Measurements from ENCODE around the gene PIP5K1B.

Gene PIP5K1B

GRCh38 chr9:68822596-68823165 lies 117.6 kb downstream of the PIP5K1B start:
- Histone ChIP-seq H3K36me3 (ENCODE audit: control insufficient read depth, low read length) (no peaks in the 10 kb centered on the region), H3K9me3 (ENCODE audit: control insufficient read depth, insufficient read depth, low read length) (no peaks in the 10 kb centered on the region), H3K79me2 (ENCODE audit: control insufficient read depth, low read length) (no peaks in the 10 kb centered on the region), H3K4me3 (ENCODE audit: low read length) (no peak overlapping the region), H3F3A (ENCODE audit: control insufficient read depth, insufficient read depth) (no peaks in the 10 kb centered on the region), H3K27ac (ENCODE audit: low read depth, low read length) (no peak overlapping the region), H3K27me3 (ENCODE audit: control insufficient read depth, low read length) (peaks cover 2% of the 10 kb centered on the region; the same call in 1 of the 2 replicates), H3K4me1 (ENCODE audit: control insufficient read depth, low read length) (no peaks in the 10 kb centered on the region), H4K20me1 (ENCODE audit: control insufficient read depth, insufficient read depth, low read depth, low read length) (no peaks in the 10 kb centered on the region), H3K9me2 (replicated peaks; ENCODE audit: control insufficient read depth, low read length) (no peaks in the 10 kb centered on the region), H3K4me2 (ENCODE audit: low read length) (no peak overlapping the region)
- no peak for TF ChIP-seq EZH2phosphoT487 (IDR thresholded peaks at IDR 0.05; ENCODE audit: borderline replicate concordance, low read length)
- no peak for TF ChIP-seq CTCF (IDR thresholded peaks at IDR 0.05; ENCODE audit: low read depth, low read length, poor library complexity, severe bottlenecking)

DNA sequence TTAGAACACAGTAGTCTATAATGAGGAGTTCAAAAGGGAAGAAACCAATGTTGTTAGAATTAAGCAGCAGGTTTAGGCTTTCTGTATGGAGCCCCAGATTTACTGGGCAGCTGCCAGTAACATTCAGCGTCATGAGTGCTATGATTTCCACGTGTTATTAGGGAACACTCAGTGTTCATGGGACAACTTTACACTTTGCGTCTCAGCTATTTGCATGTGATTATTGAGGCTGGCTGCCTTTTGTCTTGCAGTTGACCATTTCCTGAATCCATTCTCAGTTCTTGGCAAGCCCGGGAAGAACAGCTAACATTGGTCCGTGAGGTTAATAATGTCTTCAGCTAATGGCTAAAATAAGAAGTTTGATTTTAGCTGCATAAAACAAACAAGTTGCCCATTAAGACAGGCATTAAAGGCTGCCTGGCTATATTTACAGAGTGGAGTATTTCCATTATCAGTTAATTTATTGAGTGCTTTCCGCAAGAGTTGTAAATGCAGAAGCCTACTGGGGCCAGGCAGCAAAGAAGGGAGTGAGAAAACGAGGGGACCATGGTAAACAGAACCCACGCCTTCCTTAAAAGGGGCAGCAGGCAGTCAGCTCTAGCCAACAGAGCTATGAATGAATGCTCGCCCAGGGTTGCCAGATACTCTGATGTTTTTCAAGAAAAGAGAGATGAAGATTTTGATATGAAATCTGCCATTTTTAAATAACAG lies 120.9 kb downstream of the PIP5K1B start:
- Histone ChIP-seq H3K9me3 (ENCODE audit: control insufficient read depth, insufficient read depth, low read length) (no peaks in the 10 kb centered on the region), H3K36me3 (ENCODE audit: control insufficient read depth, low read length) (no peaks in the 10 kb centered on the region), H3K79me2 (ENCODE audit: control insufficient read depth, low read length) (no peaks in the 10 kb centered on the region), H3K4me2 (ENCODE audit: low read length) (no peak overlapping the region), H3K4me1 (ENCODE audit: control insufficient read depth, low read length) (no peaks in the 10 kb centered on the region), H3F3A (ENCODE audit: control insufficient read depth, insufficient read depth) (no peaks in the 10 kb centered on the region), H3K27me3 (ENCODE audit: control insufficient read depth, low read length) (peaks cover 2% of the 10 kb centered on the region; the same call in 1 of the 2 replicates), H3K4me3 (ENCODE audit: low read length) (no peak overlapping the region), H3K27ac (ENCODE audit: low read depth, low read length) (no peak overlapping the region), H4K20me1 (ENCODE audit: control insufficient read depth, insufficient read depth, low read depth, low read length) (no peaks in the 10 kb centered on the region), H3K9me2 (replicated peaks; ENCODE audit: control insufficient read depth, low read length) (no peaks in the 10 kb centered on the region)
- TF ChIP-seq CTCF (IDR thresholded peaks at IDR 0.05; ENCODE audit: low read depth, low read length, poor library complexity, severe bottlenecking) (no peak), EZH2phosphoT487 (IDR thresholded peaks at IDR 0.05; ENCODE audit: borderline replicate concordance, low read length) (no peak)

- H3K36me3 ChIP-seq (ENCODE audit: control insufficient read depth, low read length) = no peaks in the 10 kb centered on the region
- no peak overlapping the region for H3K4me2 ChIP-seq (ENCODE audit: low read length)
- H3K9me2 ChIP-seq (replicated peaks; ENCODE audit: control insufficient read depth, low read length) = no peaks in the 10 kb centered on the region
- no peak overlapping the region for H3K4me3 ChIP-seq (ENCODE audit: low read length)
- no peak for TF ChIP-seq CTCF (IDR thresholded peaks at IDR 0.05; ENCODE audit: low read depth, low read length, poor library complexity, severe bottlenecking)
- no peaks in the 10 kb centered on the region for H3K9me3 ChIP-seq (ENCODE audit: control insufficient read depth, insufficient read depth, low read length)
- H3K79me2 ChIP-seq (ENCODE audit: control insufficient read depth, low read length) = no peaks in the 10 kb centered on the region
- peaks cover 2% of the 10 kb centered on the region; the same call in 1 of the 2 replicates for H3K27me3 ChIP-seq (ENCODE audit: control insufficient read depth, low read length)
- no peaks in the 10 kb centered on the region for H4K20me1 ChIP-seq (ENCODE audit: control insufficient read depth, insufficient read depth, low read depth, low read length)
- no peaks in the 10 kb centered on the region for H3F3A ChIP-seq (ENCODE audit: control insufficient read depth, insufficient read depth)
- no peaks in the 10 kb centered on the region for H3K4me1 ChIP-seq (ENCODE audit: control insufficient read depth, low read length)
- H3K27ac ChIP-seq (ENCODE audit: low read depth, low read length) = no peak overlapping the region
Measured at GRCh38 chr9:68827837-68828744, 123.1 kb downstream of the PIP5K1B start.
